Activated CD4-positive, alpha-beta memory T cell treated with anti-CD3 and anti-CD28 coated beads, Interleukin-2, amount 10 ng/mL, durations not matched to agents 7 days and 5 days (primary cell): ENCODE results near the gene GPR4. TPM values are rescaled to one million over a fixed set of nuclear protein-coding genes. Genes with fewer than 3 reads are reported as not detected.
A peak's percentile ranks its signal among the peaks of the same experiment; 100 is the strongest.

Source experiments
- CTCF ChIA-PET: fragments of 350-600 bp; sonication (Branson Sonifier 250); formaldehyde crosslinking; loops from one replicate; lab custom pipeline; 2021; ENCODE audit warnings: antibody characterized with exemption, inconsistent platforms; lab: Charles Lee
- POLR2A ChIA-PET: fragments of 350-600 bp; sonication (Branson Sonifier 250); formaldehyde crosslinking; loops from one replicate; lab custom pipeline; 2021; ENCODE audit warnings: antibody characterized with exemption; lab: Charles Lee
- DNase-seq: peaks from one replicate; pipeline ENCODE4 v3.0.0-alpha.2; 2020
- H3K27ac Mint-ChIP-seq: one replicate; pipeline ENCODE4 v1.8.0; 2021; ENCODE audit warnings: mild to moderate bottlenecking, mixed read lengths
- H3K27me3 Mint-ChIP-seq: one replicate; pipeline ENCODE4 v1.8.0; 2021; ENCODE audit warnings: mixed read lengths
- H3K36me3 Mint-ChIP-seq: one replicate; pipeline ENCODE4 v1.8.0; 2021; ENCODE audit warnings: low read depth, mixed read lengths
- H3K4me1 Mint-ChIP-seq: one replicate; pipeline ENCODE4 v1.8.0; 2021; ENCODE audit warnings: mixed read lengths
- H3K4me3 Mint-ChIP-seq: one replicate; pipeline ENCODE4 v1.8.0; 2021; ENCODE audit warnings: mild to moderate bottlenecking, mixed read lengths
- H3K9me3 Mint-ChIP-seq: one replicate; pipeline ENCODE4 v1.8.0; 2021; ENCODE audit warnings: mixed read lengths
- total RNA-seq, 2 experiments: library from RNA; stranded (reverse); gene quantifications; one replicate each; pipeline ENCODE4 v1.2.3, GENCODE V29; 2021

The GPR4 gene
- not detected for total RNA-seq

- Mint-ChIP-seq H3K4me1 (peaks cover 23% of the 10 kb centered on the region), H3K9me3 (no peaks in the 10 kb centered on the region), H3K36me3 (no peaks in the 10 kb centered on the region), H3K27me3 (peaks cover 63% of the 10 kb centered on the region), H3K27ac (no peak within 1 kb of the TSS), H3K4me3 (no peak within 1 kb of the TSS)
- POLR2A ChIA-PET: no interaction called here
- CTCF ChIA-PET: interaction anchor here (0.8 kb wide), 1 partner anchor 9 kb away, joined by 3 read pairs; no protein-coding TSS in a partner anchor
- DNase-seq: no peak
Observed at GRCh38 chr19:45601524-45602374, at the start of gene GPR4. GPR4 (minus strand) TSS chr19:45602212; CDS start chr19:45591866, 10,346 bp downstream.

GRCh38 chr19:45650722-45651121 lies 48.7 kb upstream of the GPR4 start:
- Mint-ChIP-seq H3K4me1 (peaks cover 8% of the 10 kb centered on the region), H3K4me3 (no peak overlapping the region), H3K9me3 (no peaks in the 10 kb centered on the region), H3K36me3 (no peaks in the 10 kb centered on the region), H3K27ac (no peak overlapping the region), H3K27me3 (no peaks in the 10 kb centered on the region)
- POLR2A ChIA-PET: no interaction called here
- CTCF ChIA-PET: interaction anchor here (0.7 to 1.4 kb wide), 3 partner anchors 41 to 236 kb away, joined by 3 to 4 read pairs (median 3); partner anchors contain the start of gene SNRPD2
- no peak for DNase-seq

- ChIA-PET CTCF (interaction anchor here (0.8 to 1.5 kb wide), 10 partner anchors 32 to 256 kb away, joined by 3 to 19 read pairs (median 3); partner anchors contain the start of gene MYPOP), POLR2A (interaction anchor here (0.9 to 1.6 kb wide), 5 partner anchors 119 to 468 kb away, joined by 3 to 5 read pairs (median 3); partner anchors contain the start of genes BLOC1S3 and TRAPPC6A)
- peak overlapping the region; percentile 70 for H3K27ac Mint-ChIP-seq
- H3K36me3 Mint-ChIP-seq: no peaks in the 10 kb centered on the region
- peak overlapping the region; percentile 80 for H3K4me3 Mint-ChIP-seq
- H3K27me3 Mint-ChIP-seq: no peaks in the 10 kb centered on the region
- no peak for DNase-seq
- no peaks in the 10 kb centered on the region for H3K9me3 Mint-ChIP-seq
- peaks cover 41% of the 10 kb centered on the region for H3K4me1 Mint-ChIP-seq
Observed at GRCh38 chr19:45646345-45646698, 44.3 kb upstream of the GPR4 start.

GRCh38 chr19:45645631-45646344 lies 43.8 kb upstream of the GPR4 start:
- peak overlapping the region; percentile 80 for H3K4me3 Mint-ChIP-seq
- ChIA-PET CTCF (interaction anchor here (0.8 to 1.5 kb wide), 10 partner anchors 32 to 257 kb away, joined by 3 to 19 read pairs (median 3); partner anchors contain the start of gene MYPOP), POLR2A (interaction anchor here (0.9 to 1.6 kb wide), 8 partner anchors 22 to 468 kb away, joined by 3 to 5 read pairs (median 4); partner anchors contain the start of genes BLOC1S3, GIPR and TRAPPC6A)
- peaks cover 46% of the 10 kb centered on the region for H3K4me1 Mint-ChIP-seq
- H3K9me3 Mint-ChIP-seq: no peaks in the 10 kb centered on the region
- H3K36me3 Mint-ChIP-seq: peaks cover 5% of the 10 kb centered on the region
- peak overlapping the region; percentile 70 for H3K27ac Mint-ChIP-seq
- no peaks in the 10 kb centered on the region for H3K27me3 Mint-ChIP-seq
- peak; percentile 88 for DNase-seq

GRCh38 chr19:45645068-45645630 lies 43.1 kb upstream of the GPR4 start:
- no peak for DNase-seq
- peaks cover 49% of the 10 kb centered on the region for H3K4me1 Mint-ChIP-seq
- H3K27ac Mint-ChIP-seq: peak overlapping the region; percentile 70
- CTCF ChIA-PET: interaction anchor here (0.8 to 1.5 kb wide), 8 partner anchors 31 to 257 kb away, joined by 3 to 19 read pairs (median 4); partner anchors contain the start of gene MYPOP
- no peaks in the 10 kb centered on the region for H3K27me3 Mint-ChIP-seq
- no peaks in the 10 kb centered on the region for H3K9me3 Mint-ChIP-seq
- POLR2A ChIA-PET: interaction anchor here (0.9 to 1.6 kb wide), 7 partner anchors 23 to 467 kb away, joined by 3 to 5 read pairs (median 4); partner anchors contain the start of genes BLOC1S3, GIPR and TRAPPC6A
- peak overlapping the region; percentile 80 for H3K4me3 Mint-ChIP-seq
- peaks cover 6% of the 10 kb centered on the region for H3K36me3 Mint-ChIP-seq

- CTCF ChIA-PET: interaction anchor here (0.7 to 3.9 kb wide), 8 partner anchors 30 to 205 kb away, joined by 3 to 36 read pairs (median 6); no protein-coding TSS in a partner anchor
- Mint-ChIP-seq H3K9me3 (no peaks in the 10 kb centered on the region), H3K4me1 (peaks cover 55% of the 10 kb centered on the region), H3K4me3 (peak overlapping the region; percentile 21), H3K27ac (no peak overlapping the region), H3K27me3 (no peaks in the 10 kb centered on the region), H3K36me3 (peaks cover 6% of the 10 kb centered on the region)
- no peak for DNase-seq
- POLR2A ChIA-PET: interaction anchor here (1.0 to 5.8 kb wide), 2 partner anchors 10 to 28 kb away, joined by 3 to 85 read pairs; no protein-coding TSS in a partner anchor
Observed at GRCh38 chr19:45643927-45644771, 42.1 kb upstream of the GPR4 start.

- Mint-ChIP-seq H3K27me3 (no peaks in the 10 kb centered on the region), H3K4me1 (peaks cover 62% of the 10 kb centered on the region), H3K9me3 (no peaks in the 10 kb centered on the region), H3K27ac (peak overlapping the region; percentile 100), H3K36me3 (peaks cover 12% of the 10 kb centered on the region), H3K4me3 (peak overlapping the region; percentile 64)
- ChIA-PET CTCF (interaction anchor here (0.7 to 4.5 kb wide), 24 partner anchors 12 to 350 kb away, joined by 3 to 41 read pairs (median 9); partner anchors contain the start of genes GIPR, OPA3, QPCTL and SNRPD2), POLR2A (interaction anchor here (1.0 to 5.8 kb wide), 13 partner anchors 9 to 465 kb away, joined by 3 to 85 read pairs (median 8); partner anchors contain the start of genes BLOC1S3, PPM1N, RTN2 and TRAPPC6A)
- DNase-seq: peak; percentile 90
Observed at GRCh38 chr19:45643024-45643926, 41.3 kb upstream of the GPR4 start.

GRCh38 chr19:45641274-45642105 lies 39.5 kb upstream of the GPR4 start:
- peak overlapping the region; percentile 100 for H3K27ac Mint-ChIP-seq
- H3K4me3 Mint-ChIP-seq: peak overlapping the region; percentile 79
- peaks cover 68% of the 10 kb centered on the region for H3K4me1 Mint-ChIP-seq
- POLR2A ChIA-PET: interaction anchor here (0.5 to 5.8 kb wide), 36 partner anchors 11 to 888 kb away, joined by 3 to 85 read pairs (median 4); partner anchors contain the start of genes OPA3, PPM1N, QPCTL and RTN2
- DNase-seq: peak; percentile 94
- H3K9me3 Mint-ChIP-seq: no peaks in the 10 kb centered on the region
- CTCF ChIA-PET: interaction anchor here (0.6 to 4.5 kb wide), 40 partner anchors 7 to 1864 kb away, joined by 3 to 41 read pairs (median 5); partner anchors contain the start of genes ERCC2, GIPR, OPA3 and QPCTL
- H3K36me3 Mint-ChIP-seq: peaks cover 12% of the 10 kb centered on the region
- H3K27me3 Mint-ChIP-seq: no peaks in the 10 kb centered on the region

GRCh38 chr19:45640849-45641273 lies 38.8 kb upstream of the GPR4 start:
- ChIA-PET POLR2A (interaction anchor here (0.8 to 5.8 kb wide), 21 partner anchors 10 to 888 kb away, joined by 3 to 85 read pairs (median 7); partner anchors contain the start of genes OPA3, QPCTL, SNRPD2 and TRAPPC6A), CTCF (interaction anchor here (0.7 to 4.5 kb wide), 25 partner anchors 10 to 201 kb away, joined by 3 to 41 read pairs (median 10); partner anchors contain the start of genes GIPR, OPA3, QPCTL and SNRPD2)
- Mint-ChIP-seq H3K27me3 (no peaks in the 10 kb centered on the region), H3K9me3 (no peaks in the 10 kb centered on the region), H3K36me3 (peaks cover 16% of the 10 kb centered on the region), H3K27ac (peak overlapping the region; percentile 100), H3K4me1 (peaks cover 66% of the 10 kb centered on the region), H3K4me3 (peak overlapping the region; percentile 79)
- peak; percentile 73 for DNase-seq
